ENCODE measurements around the gene ULK3.

The ULK3 gene

GRCh38 chr15:74867466-74868038 is 24.6 kb upstream of the ULK3 start:
- no peak for DNase-seq

- no peak for DNase-seq
These were observed 23.1 kb upstream of the ULK3 start for GRCh38 chr15:74866090-74866489.

- DNase-seq: no peak
These were observed 22.4 kb upstream of the ULK3 start for GRCh38 chr15:74865316-74865715.

- no peak for DNase-seq
These were observed 21.3 kb upstream of the ULK3 start for GRCh38 chr15:74864296-74864695.

- DNase-seq: no peak
These were observed 20.5 kb upstream of the ULK3 start for GRCh38 chr15:74863239-74864056.

GRCh38 chr15:74858369-74858740 is 15.4 kb upstream of the ULK3 start:
- DNase-seq: no peak

- no peak for DNase-seq
These were observed 14.9 kb upstream of the ULK3 start for GRCh38 chr15:74857671-74858368.

- no peak for DNase-seq
These were observed 14.2 kb upstream of the ULK3 start for GRCh38 chr15:74857082-74857655.

- DNase-seq: no peak
These were observed 13.6 kb upstream of the ULK3 start for GRCh38 chr15:74856537-74856936.

GRCh38 chr15:74855857-74856256 is 12.9 kb upstream of the ULK3 start:
- no peak for DNase-seq

GRCh38 chr15:74854453-74855022 is 11.6 kb upstream of the ULK3 start:
- DNase-seq: no peak

GRCh38 chr15:74851960-74852359 is 9.0 kb upstream of the ULK3 start:
- DNase-seq: no peak

GRCh38 chr15:74850393-74850792 is 7.4 kb upstream of the ULK3 start:
- DNase-seq: no peak

- no peak for DNase-seq
These were observed 4.5 kb upstream of the ULK3 start for GRCh38 chr15:74847432-74847831.

GRCh38 chr15:74845581-74845980 is 2.6 kb upstream of the ULK3 start:
- no peak for DNase-seq

GRCh38 chr15:74845208-74845568 is 2.2 kb upstream of the ULK3 start:
- DNase-seq: no peak

- no peak for DNase-seq
These were observed 1.6 kb upstream of the ULK3 start for GRCh38 chr15:74844319-74845207.

- DNase-seq: no peak
These were observed 939 bp upstream of the ULK3 start for GRCh38 chr15:74843891-74844299.

GRCh38 chr15:74843445-74843828 is 481 bp upstream of the ULK3 start:
- no peak for DNase-seq

- no peak for DNase-seq
These were observed 1.0 kb downstream of the ULK3 start for GRCh38 chr15:74841891-74842373.

GRCh38 chr15:74840851-74841775 is 1.8 kb downstream of the ULK3 start:
- DNase-seq: no peak

Measured in cerebellar nuclear complex (tissue), 1 donor.